Measurements from ENCODE around the gene GJC3.

DNA sequence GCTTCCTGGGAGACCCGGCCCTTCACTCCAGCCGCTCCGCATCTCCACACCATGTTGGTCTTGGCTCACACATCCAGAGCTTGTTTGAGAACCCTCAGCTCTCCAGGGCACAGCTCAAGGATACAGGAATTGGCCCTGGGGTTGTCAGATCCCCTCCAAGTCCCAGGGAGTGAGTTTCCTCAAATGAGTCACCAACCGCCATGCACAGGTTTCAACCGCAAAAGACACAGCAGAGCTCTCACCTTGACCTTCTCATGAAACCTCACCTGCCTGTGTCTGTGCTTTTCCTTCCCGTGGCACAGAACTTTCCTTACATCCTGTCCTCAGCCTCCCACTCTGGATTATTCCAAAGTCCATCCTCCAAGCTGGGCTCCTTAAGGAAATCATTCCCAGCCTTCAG lies 25.8 kb upstream of the GJC3 start:
- TF ChIP-seq EP300 (IDR thresholded peaks at IDR 0.05), result no peak
- TF ChIP-seq, protein P1, sequence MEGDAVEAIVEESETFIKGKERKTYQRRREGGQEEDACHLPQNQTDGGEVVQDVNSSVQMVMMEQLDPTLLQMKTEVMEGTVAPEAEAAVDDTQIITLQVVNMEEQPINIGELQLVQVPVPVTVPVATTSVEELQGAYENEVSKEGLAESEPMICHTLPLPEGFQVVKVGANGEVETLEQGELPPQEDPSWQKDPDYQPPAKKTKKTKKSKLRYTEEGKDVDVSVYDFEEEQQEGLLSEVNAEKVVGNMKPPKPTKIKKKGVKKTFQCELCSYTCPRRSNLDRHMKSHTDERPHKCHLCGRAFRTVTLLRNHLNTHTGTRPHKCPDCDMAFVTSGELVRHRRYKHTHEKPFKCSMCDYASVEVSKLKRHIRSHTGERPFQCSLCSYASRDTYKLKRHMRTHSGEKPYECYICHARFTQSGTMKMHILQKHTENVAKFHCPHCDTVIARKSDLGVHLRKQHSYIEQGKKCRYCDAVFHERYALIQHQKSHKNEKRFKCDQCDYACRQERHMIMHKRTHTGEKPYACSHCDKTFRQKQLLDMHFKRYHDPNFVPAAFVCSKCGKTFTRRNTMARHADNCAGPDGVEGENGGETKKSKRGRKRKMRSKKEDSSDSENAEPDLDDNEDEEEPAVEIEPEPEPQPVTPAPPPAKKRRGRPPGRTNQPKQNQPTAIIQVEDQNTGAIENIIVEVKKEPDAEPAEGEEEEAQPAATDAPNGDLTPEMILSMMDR (IDR thresholded peaks at IDR 0.05), result no peak
